Fibroblast of lung (primary cell): ENCODE data around the gene F13B. TPM values are rescaled to one million over a fixed set of nuclear protein-coding genes. Genes with fewer than 3 reads are reported as not detected.

ENCODE experiments used
- polyA plus RNA-seq, 2 donors: library from polyadenylated mRNA; depleted of rRNA in 1 of 2; stranded (reverse) in 1 of 2; unstranded in 1 of 2; fragments of >200 nt; gene quantifications; 2 replicates each; pipeline ENCODE4 v1.2.1, GENCODE V29; 2011 to 2012; ENCODE audit warnings: missing spikeins in 1 of 2
- total RNA-seq: library from RNA; depleted of rRNA; stranded (reverse); fragments of >200 nt; gene quantifications from 2 replicates; pipeline ENCODE4 v1.2.1, GENCODE V29; 2014

Gene F13B
- total and polyA plus RNA-seq, 2 donors (not counting 1 experiment from before 2014, with no cell fraction given): not detected

Other genes with a start within 250 kb of the F13B start
- gene CFHR1, start 247.5 kb downstream of the F13B start, total RNA-seq: under 0.01 and 0.50 TPM in 2 replicates
- 0.12 and 0.20 TPM in 2 replicates for gene CFHR1, start 247.5 kb downstream of the F13B start, polyA plus RNA-seq
- not detected in 2 replicates for gene CFHR4, start 179.2 kb downstream of the F13B start, total RNA-seq
- gene CFHR4, start 179.2 kb downstream of the F13B start, polyA plus RNA-seq: 0.06 TPM in 1 of 2 replicates, not detected in the other
- not detected in 2 replicates for gene CFHR2, start 123.5 kb downstream of the F13B start, total RNA-seq
- not detected in 2 replicates for gene CFHR2, start 123.5 kb downstream of the F13B start, polyA plus RNA-seq
- gene CFHR5, start 89.7 kb downstream of the F13B start, total RNA-seq: not detected in 2 replicates
- gene CFHR5, start 89.7 kb downstream of the F13B start, polyA plus RNA-seq: not detected in 2 replicates
- 1.8 and 9.7 TPM in 2 replicates for gene ASPM, start 79.4 kb upstream of the F13B start, total RNA-seq
- 4.4 and 15.0 TPM in 2 replicates for gene ASPM, start 79.4 kb upstream of the F13B start, polyA plus RNA-seq
- 16.7 and 17.8 TPM in 2 replicates for gene ZBTB41, start 134.0 kb upstream of the F13B start, total RNA-seq
- 6.3 and 10.0 TPM in 2 replicates for gene ZBTB41, start 134.0 kb upstream of the F13B start, polyA plus RNA-seq
- 0.26 and 0.66 TPM in 2 replicates for gene CRB1, start 201.0 kb upstream of the F13B start, total RNA-seq
- gene CRB1, start 201.0 kb upstream of the F13B start, polyA plus RNA-seq: 0.05 and 0.08 TPM in 2 replicates